ENCODE data around the gene KSR2. TPM values are rescaled to one million over a fixed set of nuclear protein-coding genes. Genes with fewer than 3 reads are reported as not detected.
"Not testable (repeated sequence)": the region's sequence is repeated elsewhere in the genome, so short reads cannot be mapped to it uniquely, and the experiment has no call there.

The KSR2 gene
- total RNA-seq, 4 donors from 2014 or later, result 0.32 to 7.0 (median 0.60) TPM

GRCh38 chr12:117896009-117896408, 72.8 kb downstream of the KSR2 start:
- 93% methylated on average over 1 of the region's 1 CpG; no CpG with 5 or more reads in 1 of the 2 donors for WGBS, 2 donors (ENCODE audit: low coverage in 1 of 2)
- no peaks in the 10 kb centered on the region for H3K4me1 ChIP-seq
- no peak for DNase-seq
- intact Hi-C loops (cut with DNase I; ENCODE audit: low total_unique reads) (no loop called here), in situ Hi-C loops (cut with MboI; ENCODE audit: low pct_ligation_motif_present in 1 of 4, low pct_unique_long_range_greater_than_20kb in 1 of 4, low sequenced_read_pairs in 3 of 4) (no loop called here)
- H3K27ac ChIP-seq, result no peak overlapping the region
- no peaks in the 10 kb centered on the region for H3K9me3 ChIP-seq
- no peak overlapping the region for H3K4me3 ChIP-seq
- TF ChIP-seq POLR2A (IDR thresholded peaks at IDR 0.05) (no peak), CTCF (IDR thresholded peaks at IDR 0.05) (no peak), EP300 (IDR thresholded peaks at IDR 0.05; ENCODE audit: low read depth) (no peak), POLR2AphosphoS5 (IDR thresholded peaks at IDR 0.05) (no peak)
- H3K27me3 ChIP-seq, result no peaks in the 10 kb centered on the region
- no peaks in the 10 kb centered on the region for H3K36me3 ChIP-seq

- in situ Hi-C loops (cut with MboI; ENCODE audit: low pct_ligation_motif_present in 1 of 4, low pct_unique_long_range_greater_than_20kb in 1 of 4, low sequenced_read_pairs in 3 of 4) (no loop called here), intact Hi-C loops (cut with DNase I; ENCODE audit: low total_unique reads) (no loop called here)
- TF ChIP-seq POLR2AphosphoS5 (IDR thresholded peaks at IDR 0.05) (no peak), EP300 (IDR thresholded peaks at IDR 0.05; ENCODE audit: low read depth) (no peak), POLR2A (IDR thresholded peaks at IDR 0.05) (no peak), CTCF (IDR thresholded peaks at IDR 0.05) (no peak)
- DNase-seq, result no peak
- Histone ChIP-seq H3K27ac (no peak overlapping the region), H3K4me3 (no peak overlapping the region), H3K9me3 (no peaks in the 10 kb centered on the region), H3K4me1 (no peaks in the 10 kb centered on the region), H3K36me3 (no peaks in the 10 kb centered on the region), H3K27me3 (no peaks in the 10 kb centered on the region)
These were observed 76.3 kb downstream of the KSR2 start for GRCh38 chr12:117892441-117892840.

- intact Hi-C loops (cut with DNase I; ENCODE audit: low total_unique reads); H3K27ac ChIP-seq; DNase-seq; H3K4me1 ChIP-seq; in situ Hi-C loops (cut with MboI; ENCODE audit: low pct_ligation_motif_present in 1 of 4, low pct_unique_long_range_greater_than_20kb in 1 of 4, low sequenced_read_pairs in 3 of 4); H3K4me3 ChIP-seq; H3K27me3 ChIP-seq; H3K36me3 ChIP-seq; H3K9me3 ChIP-seq: not testable (repeated sequence)
- WGBS, 2 donors (ENCODE audit: low coverage in 1 of 2), result 90% methylated on average over 3 of the region's 3 CpGs; no CpG with 5 or more reads in 1 of the 2 donors
These were observed 77.5 kb downstream of the KSR2 start for GRCh38 chr12:117891265-117891664.

- Histone ChIP-seq H3K9me3 (no peaks in the 10 kb centered on the region), H3K36me3 (no peaks in the 10 kb centered on the region), H3K27ac (no peak overlapping the region), H3K27me3 (no peaks in the 10 kb centered on the region), H3K4me3 (no peak overlapping the region), H3K4me1 (no peaks in the 10 kb centered on the region)
- WGBS, 2 donors (ENCODE audit: low coverage in 1 of 2), result 69 to 78% methylated on average over 2 of the region's 2 CpGs
- no peak for TF ChIP-seq EP300 (IDR thresholded peaks at IDR 0.05; ENCODE audit: low read depth)
- TF ChIP-seq POLR2A (IDR thresholded peaks at IDR 0.05), result no peak
- no peak for TF ChIP-seq POLR2AphosphoS5 (IDR thresholded peaks at IDR 0.05)
- TF ChIP-seq CTCF (IDR thresholded peaks at IDR 0.05), result no peak
- in situ Hi-C loops (cut with MboI; ENCODE audit: low pct_ligation_motif_present in 1 of 4, low pct_unique_long_range_greater_than_20kb in 1 of 4, low sequenced_read_pairs in 3 of 4), result no loop called here
- DNase-seq, result no peak
- intact Hi-C loops (cut with DNase I; ENCODE audit: low total_unique reads), result no loop called here
These were observed 78.1 kb downstream of the KSR2 start for GRCh38 chr12:117890644-117891043.

GRCh38 chr12:117890137-117890536, 78.7 kb downstream of the KSR2 start:
- intact Hi-C loops (cut with DNase I; ENCODE audit: low total_unique reads), result no loop called here
- Histone ChIP-seq H3K4me1 (no peaks in the 10 kb centered on the region), H3K27ac (no peak overlapping the region), H3K27me3 (no peaks in the 10 kb centered on the region), H3K4me3 (no peak overlapping the region), H3K36me3 (no peaks in the 10 kb centered on the region), H3K9me3 (no peaks in the 10 kb centered on the region)
- WGBS, 2 donors (ENCODE audit: low coverage in 1 of 2), result 83 to 90% methylated on average over 2 of the region's 2 CpGs
- in situ Hi-C loops (cut with MboI; ENCODE audit: low pct_ligation_motif_present in 1 of 4, low pct_unique_long_range_greater_than_20kb in 1 of 4, low sequenced_read_pairs in 3 of 4), result no loop called here
- TF ChIP-seq CTCF (IDR thresholded peaks at IDR 0.05), result no peak
- no peak for TF ChIP-seq EP300 (IDR thresholded peaks at IDR 0.05; ENCODE audit: low read depth)
- TF ChIP-seq POLR2AphosphoS5 (IDR thresholded peaks at IDR 0.05), result no peak
- no peak for DNase-seq
